Astrocyte of the cerebellum (primary cell): Measurements from ENCODE around the gene HCFC1.

Source experiments
- DNase-seq: peaks from one replicate; pipeline ENCODE4 v3.0.0-alpha.2; 2011; ENCODE audit warnings: low read depth
- H3K4me3 ChIP-seq: 2 replicates; pipeline ENCODE4 v1.5.1; 2011; ENCODE audit warnings: mild to moderate bottlenecking, low read depth, low read length, moderate library complexity
- in situ Hi-C: cut with HindIII; loops from 2 replicates; pipeline ENCODE4 v1.10.0; 2017; ENCODE audit warnings: low sequenced_read_pairs
- TF ChIP-seq, protein P1 (sequence below): IDR thresholded peaks from 2 replicates; pipeline ENCODE4 v1.5.1; 2012; ENCODE audit warnings: low read length, low read depth, moderate library complexity, mild to moderate bottlenecking; ENCODE audit errors: missing control alignments

The HCFC1 gene

DNA sequence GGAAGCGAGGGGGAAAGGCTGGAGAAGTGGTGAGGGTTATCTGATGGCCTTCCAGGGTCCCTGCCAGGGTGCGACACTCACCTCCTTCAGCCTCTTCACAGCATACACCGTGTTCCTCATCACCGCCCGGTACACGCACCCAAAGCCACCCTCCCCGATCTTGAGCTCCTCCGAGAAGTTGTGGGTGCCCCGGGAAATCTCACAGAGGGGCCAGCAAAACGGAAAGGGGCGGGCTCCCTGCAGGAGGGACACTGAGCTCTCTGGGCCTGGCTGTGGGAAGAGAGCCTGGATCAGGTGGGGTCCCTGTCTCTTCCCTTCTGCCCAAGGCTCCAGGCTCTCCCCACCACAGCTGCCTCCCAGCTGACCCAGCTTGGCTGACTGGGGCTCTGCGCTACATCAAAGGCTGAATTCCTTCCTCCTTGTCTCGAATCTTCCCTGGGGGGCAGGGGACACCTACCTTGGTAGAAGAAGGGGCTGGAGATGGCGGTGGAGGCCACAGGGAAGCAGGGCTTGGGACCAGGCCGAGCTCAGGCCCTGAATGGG lies 47.0 kb upstream of the HCFC1 start:
- H3K4me3 ChIP-seq: peak overlapping the region; percentile 45
- in situ Hi-C loops: no loop called here
- DNase-seq: no peak
- TF ChIP-seq, protein P1, sequence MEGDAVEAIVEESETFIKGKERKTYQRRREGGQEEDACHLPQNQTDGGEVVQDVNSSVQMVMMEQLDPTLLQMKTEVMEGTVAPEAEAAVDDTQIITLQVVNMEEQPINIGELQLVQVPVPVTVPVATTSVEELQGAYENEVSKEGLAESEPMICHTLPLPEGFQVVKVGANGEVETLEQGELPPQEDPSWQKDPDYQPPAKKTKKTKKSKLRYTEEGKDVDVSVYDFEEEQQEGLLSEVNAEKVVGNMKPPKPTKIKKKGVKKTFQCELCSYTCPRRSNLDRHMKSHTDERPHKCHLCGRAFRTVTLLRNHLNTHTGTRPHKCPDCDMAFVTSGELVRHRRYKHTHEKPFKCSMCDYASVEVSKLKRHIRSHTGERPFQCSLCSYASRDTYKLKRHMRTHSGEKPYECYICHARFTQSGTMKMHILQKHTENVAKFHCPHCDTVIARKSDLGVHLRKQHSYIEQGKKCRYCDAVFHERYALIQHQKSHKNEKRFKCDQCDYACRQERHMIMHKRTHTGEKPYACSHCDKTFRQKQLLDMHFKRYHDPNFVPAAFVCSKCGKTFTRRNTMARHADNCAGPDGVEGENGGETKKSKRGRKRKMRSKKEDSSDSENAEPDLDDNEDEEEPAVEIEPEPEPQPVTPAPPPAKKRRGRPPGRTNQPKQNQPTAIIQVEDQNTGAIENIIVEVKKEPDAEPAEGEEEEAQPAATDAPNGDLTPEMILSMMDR: no peak

GRCh38 chrX:154017766-154018517 lies 46.3 kb upstream of the HCFC1 start:
- H3K4me3 ChIP-seq: peak overlapping the region; percentile 45
- in situ Hi-C loops: no loop called here
- TF ChIP-seq, protein P1: no peak

DNA sequence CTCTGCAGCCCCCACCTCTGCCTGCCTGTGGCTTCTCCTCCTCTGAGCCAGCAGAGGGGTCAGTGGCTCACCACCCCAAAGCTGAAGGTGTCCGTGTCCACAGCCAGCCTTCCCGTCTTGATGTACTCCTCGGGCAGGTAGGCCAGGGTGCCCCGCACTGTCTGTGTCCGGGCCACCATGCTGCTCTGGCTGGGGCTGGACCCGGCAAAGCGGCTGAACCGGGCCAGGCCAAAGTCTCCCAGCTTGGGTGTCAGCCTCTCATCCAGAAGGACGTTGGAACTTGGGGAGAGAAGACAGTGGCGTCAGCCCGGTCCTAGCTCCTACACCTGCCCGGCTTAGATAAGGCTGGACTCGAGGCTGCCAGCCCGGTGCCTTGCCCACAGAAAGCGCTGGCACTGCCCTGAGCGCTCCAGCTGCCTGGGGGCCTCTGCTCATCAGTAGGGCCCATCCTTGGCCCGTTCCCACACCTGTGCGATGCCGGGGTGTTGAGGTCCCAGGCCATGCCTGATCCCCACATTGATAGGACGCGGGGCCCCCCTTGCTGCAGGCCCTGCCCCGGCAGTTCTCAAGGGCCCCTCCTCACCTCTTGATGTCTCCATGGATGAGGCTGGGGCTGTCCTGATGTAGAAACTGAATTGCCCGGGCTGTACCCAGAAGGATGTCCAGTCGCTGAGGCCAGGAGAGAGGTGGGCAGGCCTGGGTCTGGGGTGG lies 44.9 kb upstream of the HCFC1 start:
- TF ChIP-seq, protein P1: no peak

More at GRCh38 chrX:154017766-154018517, 46.3 kb upstream of the HCFC1 start:
- DNase-seq: no peak

GRCh38 chrX:154015581-154016264 lies 44.1 kb upstream of the HCFC1 start:
- in situ Hi-C loops: no loop called here
- no peak overlapping the region for H3K4me3 ChIP-seq
- TF ChIP-seq, protein P1: no peak
- no peak for DNase-seq

More for the DNA sequence above, 44.9 kb upstream of the HCFC1 start:
- no peak overlapping the region for H3K4me3 ChIP-seq
- in situ Hi-C loops: no loop called here
- no peak for DNase-seq

DNA sequence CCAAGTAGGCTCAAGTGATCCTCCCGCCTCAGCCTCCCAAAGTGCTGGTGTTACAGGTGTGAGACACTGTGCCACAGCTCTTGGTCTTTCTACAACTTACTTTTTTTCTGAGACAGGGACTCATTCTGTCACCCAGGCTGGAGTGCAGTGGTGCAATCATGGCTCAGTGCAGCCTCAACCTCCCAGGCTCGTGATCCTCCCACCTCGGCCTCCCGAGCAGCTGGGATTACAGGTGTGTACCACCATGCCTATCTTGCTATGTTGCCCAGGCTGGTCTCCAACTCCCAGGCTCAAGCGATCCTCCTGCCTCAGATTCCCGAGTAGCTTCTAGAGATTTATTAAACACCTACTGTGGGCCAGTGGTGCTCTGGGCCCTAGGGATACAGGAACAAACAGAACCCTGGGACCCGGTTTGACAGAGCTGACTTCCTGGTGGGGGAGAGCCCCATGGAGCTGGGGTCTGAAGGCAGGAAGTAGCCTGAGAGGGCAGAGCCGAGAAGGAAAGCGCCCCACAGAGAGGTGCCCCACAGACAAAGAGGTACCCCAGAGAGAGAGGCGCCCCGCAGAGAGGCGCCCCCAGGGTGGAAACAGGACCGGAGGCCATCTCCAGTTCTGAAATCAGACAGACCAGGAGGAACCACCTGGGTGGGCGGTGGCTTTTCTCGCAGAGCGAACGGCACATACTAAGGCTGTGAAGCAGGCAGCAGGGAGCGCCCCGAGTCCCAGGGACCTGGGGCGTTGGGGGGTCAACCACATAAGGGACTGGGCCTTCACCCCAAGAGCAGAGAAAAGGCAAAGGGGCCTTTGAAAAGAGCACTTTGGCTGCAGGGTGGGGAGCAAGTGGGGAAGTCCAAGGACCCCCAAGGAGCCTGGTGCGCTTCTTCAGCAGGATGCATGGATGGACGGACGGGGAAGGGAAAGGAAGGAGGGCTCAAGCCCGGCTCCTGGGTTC lies 43.1 kb upstream of the HCFC1 start:
- in situ Hi-C loops: no loop called here
- no peak for DNase-seq
- TF ChIP-seq, protein P1: no peak
- H3K4me3 ChIP-seq: no peak overlapping the region
